Measurements from ENCODE around the gene PPIH. TPM values are rescaled to one million over a fixed set of nuclear protein-coding genes. Genes with fewer than 3 reads are reported as not detected.

The PPIH gene
- total and polyA plus RNA-seq, 2 experiments from 2014 or later: 66.5 to 122 TPM

DNA sequence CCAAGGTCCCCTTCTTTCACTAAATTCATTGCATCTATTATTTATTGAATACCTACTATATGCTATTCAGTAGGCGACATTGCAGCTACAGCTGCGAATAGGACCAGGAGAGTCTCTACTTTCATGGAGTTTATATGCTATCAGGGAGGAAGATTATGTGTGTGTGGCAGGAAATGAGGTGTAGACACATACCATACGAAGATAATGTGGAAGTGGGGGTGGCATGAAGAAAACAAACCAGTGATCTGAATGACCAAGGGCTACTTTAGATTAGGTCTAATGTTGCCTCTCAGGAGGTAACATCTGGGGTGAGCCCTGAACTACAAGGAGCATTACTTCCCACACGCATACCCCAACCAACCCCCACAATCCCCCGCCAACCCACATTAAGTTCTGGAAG is 1.0 kb upstream of the PPIH start (continued):
- TF ChIP-seq, protein P1, sequence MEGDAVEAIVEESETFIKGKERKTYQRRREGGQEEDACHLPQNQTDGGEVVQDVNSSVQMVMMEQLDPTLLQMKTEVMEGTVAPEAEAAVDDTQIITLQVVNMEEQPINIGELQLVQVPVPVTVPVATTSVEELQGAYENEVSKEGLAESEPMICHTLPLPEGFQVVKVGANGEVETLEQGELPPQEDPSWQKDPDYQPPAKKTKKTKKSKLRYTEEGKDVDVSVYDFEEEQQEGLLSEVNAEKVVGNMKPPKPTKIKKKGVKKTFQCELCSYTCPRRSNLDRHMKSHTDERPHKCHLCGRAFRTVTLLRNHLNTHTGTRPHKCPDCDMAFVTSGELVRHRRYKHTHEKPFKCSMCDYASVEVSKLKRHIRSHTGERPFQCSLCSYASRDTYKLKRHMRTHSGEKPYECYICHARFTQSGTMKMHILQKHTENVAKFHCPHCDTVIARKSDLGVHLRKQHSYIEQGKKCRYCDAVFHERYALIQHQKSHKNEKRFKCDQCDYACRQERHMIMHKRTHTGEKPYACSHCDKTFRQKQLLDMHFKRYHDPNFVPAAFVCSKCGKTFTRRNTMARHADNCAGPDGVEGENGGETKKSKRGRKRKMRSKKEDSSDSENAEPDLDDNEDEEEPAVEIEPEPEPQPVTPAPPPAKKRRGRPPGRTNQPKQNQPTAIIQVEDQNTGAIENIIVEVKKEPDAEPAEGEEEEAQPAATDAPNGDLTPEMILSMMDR (conservative IDR thresholded peaks at IDR 0.05; ENCODE audit: low read depth in 2 of 2): no peak
- no peak for TF ChIP-seq POLR2AphosphoS5 (IDR thresholded peaks at IDR 0.05; ENCODE audit: low read depth)
- TF ChIP-seq NANOG (IDR thresholded peaks at IDR 0.05; ENCODE audit: borderline replicate concordance): no peak
- TF ChIP-seq, protein P2, sequence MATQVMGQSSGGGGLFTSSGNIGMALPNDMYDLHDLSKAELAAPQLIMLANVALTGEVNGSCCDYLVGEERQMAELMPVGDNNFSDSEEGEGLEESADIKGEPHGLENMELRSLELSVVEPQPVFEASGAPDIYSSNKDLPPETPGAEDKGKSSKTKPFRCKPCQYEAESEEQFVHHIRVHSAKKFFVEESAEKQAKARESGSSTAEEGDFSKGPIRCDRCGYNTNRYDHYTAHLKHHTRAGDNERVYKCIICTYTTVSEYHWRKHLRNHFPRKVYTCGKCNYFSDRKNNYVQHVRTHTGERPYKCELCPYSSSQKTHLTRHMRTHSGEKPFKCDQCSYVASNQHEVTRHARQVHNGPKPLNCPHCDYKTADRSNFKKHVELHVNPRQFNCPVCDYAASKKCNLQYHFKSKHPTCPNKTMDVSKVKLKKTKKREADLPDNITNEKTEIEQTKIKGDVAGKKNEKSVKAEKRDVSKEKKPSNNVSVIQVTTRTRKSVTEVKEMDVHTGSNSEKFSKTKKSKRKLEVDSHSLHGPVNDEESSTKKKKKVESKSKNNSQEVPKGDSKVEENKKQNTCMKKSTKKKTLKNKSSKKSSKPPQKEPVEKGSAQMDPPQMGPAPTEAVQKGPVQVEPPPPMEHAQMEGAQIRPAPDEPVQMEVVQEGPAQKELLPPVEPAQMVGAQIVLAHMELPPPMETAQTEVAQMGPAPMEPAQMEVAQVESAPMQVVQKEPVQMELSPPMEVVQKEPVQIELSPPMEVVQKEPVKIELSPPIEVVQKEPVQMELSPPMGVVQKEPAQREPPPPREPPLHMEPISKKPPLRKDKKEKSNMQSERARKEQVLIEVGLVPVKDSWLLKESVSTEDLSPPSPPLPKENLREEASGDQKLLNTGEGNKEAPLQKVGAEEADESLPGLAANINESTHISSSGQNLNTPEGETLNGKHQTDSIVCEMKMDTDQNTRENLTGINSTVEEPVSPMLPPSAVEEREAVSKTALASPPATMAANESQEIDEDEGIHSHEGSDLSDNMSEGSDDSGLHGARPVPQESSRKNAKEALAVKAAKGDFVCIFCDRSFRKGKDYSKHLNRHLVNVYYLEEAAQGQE (IDR thresholded peaks at IDR 0.05; ENCODE audit: unreplicated experiment): no peak

DNA sequence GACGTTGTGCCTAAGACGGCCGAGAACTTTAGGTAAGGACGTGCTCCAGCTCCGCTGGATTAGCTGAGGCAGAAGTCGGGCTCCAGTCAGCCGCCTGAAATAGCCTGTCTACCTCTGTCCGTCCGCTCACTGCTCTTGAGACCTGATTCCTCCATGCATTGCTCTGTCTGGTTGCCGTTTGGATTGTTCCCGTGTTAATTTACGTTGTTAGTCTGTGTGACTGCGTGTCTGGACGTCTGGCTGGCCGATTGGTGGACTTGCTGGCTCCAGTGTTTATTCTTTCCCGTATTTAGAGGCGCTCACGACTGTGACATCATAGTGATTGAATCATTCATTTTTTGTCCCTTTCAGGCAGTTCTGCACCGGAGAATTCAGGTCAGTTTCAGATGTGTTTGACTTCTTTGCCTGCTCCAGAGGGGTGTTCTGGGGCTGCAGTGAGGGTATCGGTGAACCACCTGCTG is 684 bp downstream of the PPIH start:
- Histone ChIP-seq H3K4me2 (peak overlapping the region; percentile 98), H2AFZ (peak overlapping the region; percentile 98), H3K36me3 (ENCODE audit: insufficient read depth) (peaks cover 26% of the 10 kb centered on the region), H3K9me2 (ENCODE audit: insufficient read depth) (no peaks in the 10 kb centered on the region), H4K20me1 (replicated peaks; ENCODE audit: insufficient read depth) (peaks cover 12% of the 10 kb centered on the region), H3K79me2 (replicated peaks; ENCODE audit: insufficient read depth) (peaks cover 39% of the 10 kb centered on the region), H3K27ac (ENCODE audit: low read depth) (peak overlapping the region; percentile 94; the same call in 1 of the 2 replicates), H3F3A (replicated peaks; ENCODE audit: low read depth) (peaks cover 10% of the 10 kb centered on the region; the same call in 1 of the 2 replicates), H3K27me3 (ENCODE audit: insufficient read depth) (no peaks in the 10 kb centered on the region; the same call in 1 of the 2 replicates), H3K4me3 (peak overlapping the region; percentile 99), H3K4me1 (ENCODE audit: insufficient read depth) (peaks cover 12% of the 10 kb centered on the region)
- H3K9me3 Mint-ChIP-seq: no peaks in the 10 kb centered on the region
- DNase-seq (ENCODE audit: low spot score) (no peak), ATAC-seq (no peak)
- peaks cover 26% of the 10 kb centered on the region for H3K36me3 Mint-ChIP-seq (ENCODE audit: low read depth)
- peak overlapping the region; percentile 94 for H3K4me3 Mint-ChIP-seq
- H3K27ac Mint-ChIP-seq: peak overlapping the region; percentile 97
- H3K27me3 Mint-ChIP-seq (ENCODE audit: insufficient read depth, low read depth, poor library complexity): peaks cover 3% of the 10 kb centered on the region
- H3K4me1 Mint-ChIP-seq: peaks cover 9% of the 10 kb centered on the region
- TF ChIP-seq, protein P3, sequence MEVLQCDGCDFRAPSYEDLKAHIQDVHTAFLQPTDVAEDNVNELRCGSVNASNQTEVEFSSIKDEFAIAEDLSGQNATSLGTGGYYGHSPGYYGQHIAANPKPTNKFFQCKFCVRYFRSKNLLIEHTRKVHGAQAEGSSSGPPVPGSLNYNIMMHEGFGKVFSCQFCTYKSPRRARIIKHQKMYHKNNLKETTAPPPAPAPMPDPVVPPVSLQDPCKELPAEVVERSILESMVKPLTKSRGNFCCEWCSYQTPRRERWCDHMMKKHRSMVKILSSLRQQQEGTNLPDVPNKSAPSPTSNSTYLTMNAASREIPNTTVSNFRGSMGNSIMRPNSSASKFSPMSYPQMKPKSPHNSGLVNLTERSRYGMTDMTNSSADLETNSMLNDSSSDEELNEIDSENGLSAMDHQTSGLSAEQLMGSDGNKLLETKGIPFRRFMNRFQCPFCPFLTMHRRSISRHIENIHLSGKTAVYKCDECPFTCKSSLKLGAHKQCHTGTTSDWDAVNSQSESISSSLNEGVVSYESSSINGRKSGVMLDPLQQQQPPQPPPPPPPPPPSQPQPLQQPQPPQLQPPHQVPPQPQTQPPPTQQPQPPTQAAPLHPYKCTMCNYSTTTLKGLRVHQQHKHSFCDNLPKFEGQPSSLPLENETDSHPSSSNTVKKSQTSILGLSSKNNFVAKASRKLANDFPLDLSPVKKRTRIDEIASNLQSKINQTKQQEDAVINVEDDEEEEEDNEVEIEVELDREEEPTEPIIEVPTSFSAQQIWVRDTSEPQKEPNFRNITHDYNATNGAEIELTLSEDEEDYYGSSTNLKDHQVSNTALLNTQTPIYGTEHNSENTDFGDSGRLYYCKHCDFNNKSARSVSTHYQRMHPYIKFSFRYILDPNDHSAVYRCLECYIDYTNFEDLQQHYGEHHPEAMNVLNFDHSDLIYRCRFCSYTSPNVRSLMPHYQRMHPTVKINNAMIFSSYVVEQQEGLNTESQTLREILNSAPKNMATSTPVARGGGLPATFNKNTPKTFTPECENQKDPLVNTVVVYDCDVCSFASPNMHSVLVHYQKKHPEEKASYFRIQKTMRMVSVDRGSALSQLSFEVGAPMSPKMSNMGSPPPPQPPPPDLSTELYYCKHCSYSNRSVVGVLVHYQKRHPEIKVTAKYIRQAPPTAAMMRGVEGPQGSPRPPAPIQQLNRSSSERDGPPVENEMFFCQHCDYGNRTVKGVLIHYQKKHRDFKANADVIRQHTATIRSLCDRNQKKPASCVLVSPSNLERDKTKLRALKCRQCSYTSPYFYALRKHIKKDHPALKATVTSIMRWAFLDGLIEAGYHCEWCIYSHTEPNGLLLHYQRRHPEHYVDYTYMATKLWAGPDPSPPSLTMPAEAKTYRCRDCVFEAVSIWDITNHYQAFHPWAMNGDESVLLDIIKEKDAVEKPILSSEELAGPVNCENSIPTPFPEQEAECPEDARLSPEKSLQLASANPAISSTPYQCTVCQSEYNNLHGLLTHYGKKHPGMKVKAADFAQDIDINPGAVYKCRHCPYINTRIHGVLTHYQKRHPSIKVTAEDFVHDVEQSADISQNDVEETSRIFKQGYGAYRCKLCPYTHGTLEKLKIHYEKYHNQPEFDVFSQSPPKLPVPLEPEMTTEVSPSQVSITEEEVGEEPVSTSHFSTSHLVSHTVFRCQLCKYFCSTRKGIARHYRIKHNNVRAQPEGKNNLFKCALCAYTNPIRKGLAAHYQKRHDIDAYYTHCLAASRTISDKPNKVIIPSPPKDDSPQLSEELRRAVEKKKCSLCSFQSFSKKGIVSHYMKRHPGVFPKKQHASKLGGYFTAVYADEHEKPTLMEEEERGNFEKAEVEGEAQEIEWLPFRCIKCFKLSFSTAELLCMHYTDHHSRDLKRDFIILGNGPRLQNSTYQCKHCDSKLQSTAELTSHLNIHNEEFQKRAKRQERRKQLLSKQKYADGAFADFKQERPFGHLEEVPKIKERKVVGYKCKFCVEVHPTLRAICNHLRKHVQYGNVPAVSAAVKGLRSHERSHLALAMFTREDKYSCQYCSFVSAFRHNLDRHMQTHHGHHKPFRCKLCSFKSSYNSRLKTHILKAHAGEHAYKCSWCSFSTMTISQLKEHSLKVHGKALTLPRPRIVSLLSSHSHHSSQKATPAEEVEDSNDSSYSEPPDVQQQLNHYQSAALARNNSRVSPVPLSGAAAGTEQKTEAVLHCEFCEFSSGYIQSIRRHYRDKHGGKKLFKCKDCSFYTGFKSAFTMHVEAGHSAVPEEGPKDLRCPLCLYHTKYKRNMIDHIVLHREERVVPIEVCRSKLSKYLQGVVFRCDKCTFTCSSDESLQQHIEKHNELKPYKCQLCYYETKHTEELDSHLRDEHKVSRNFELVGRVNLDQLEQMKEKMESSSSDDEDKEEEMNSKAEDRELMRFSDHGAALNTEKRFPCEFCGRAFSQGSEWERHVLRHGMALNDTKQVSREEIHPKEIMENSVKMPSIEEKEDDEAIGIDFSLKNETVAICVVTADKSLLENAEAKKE (CRISPR knock-in tag; IDR thresholded peaks at IDR 0.05): no peak

Data from GM23338 (cell line).